HT1080 (cell line): ENCODE results near the gene INTS12. TPM values are rescaled to one million over a fixed set of nuclear protein-coding genes. Genes with fewer than 3 reads are reported as not detected.
"Not testable (repeated sequence)": the region's sequence is repeated elsewhere in the genome, so short reads cannot be mapped to it uniquely, and the experiment has no call there.

Experiments
- DNase-seq: peaks from one replicate; pipeline ENCODE4 v3.0.0-alpha.2; 2015; ENCODE audit warnings: low read depth
- polyA plus RNA-seq, 2 experiments: library from polyadenylated mRNA; depleted of rRNA; stranded (reverse); fragments of >200 nt; gene quantifications; 2 replicates each; pipeline ENCODE4 v1.2.3, GENCODE V29; 2015
- total RNA-seq: library from RNA; depleted of rRNA; stranded (reverse); fragments of >200 nt; shearing (Covaris generic); gene quantifications from 2 replicates; pipeline ENCODE4 v1.2.3, GENCODE V29; 2014; rRNA removed

Gene INTS12, protein sequence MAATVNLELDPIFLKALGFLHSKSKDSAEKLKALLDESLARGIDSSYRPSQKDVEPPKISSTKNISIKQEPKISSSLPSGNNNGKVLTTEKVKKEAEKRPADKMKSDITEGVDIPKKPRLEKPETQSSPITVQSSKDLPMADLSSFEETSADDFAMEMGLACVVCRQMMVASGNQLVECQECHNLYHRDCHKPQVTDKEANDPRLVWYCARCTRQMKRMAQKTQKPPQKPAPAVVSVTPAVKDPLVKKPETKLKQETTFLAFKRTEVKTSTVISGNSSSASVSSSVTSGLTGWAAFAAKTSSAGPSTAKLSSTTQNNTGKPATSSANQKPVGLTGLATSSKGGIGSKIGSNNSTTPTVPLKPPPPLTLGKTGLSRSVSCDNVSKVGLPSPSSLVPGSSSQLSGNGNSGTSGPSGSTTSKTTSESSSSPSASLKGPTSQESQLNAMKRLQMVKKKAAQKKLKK
- 21.2 and 25.1 TPM in 2 replicates for total RNA-seq
- polyA plus RNA-seq (2015; cell fraction: cytosol; rRNA removed), result 31.5 and 38.5 TPM in 2 replicates
- 60.9 and 65.5 TPM in 2 replicates for polyA plus RNA-seq (2015; cell fraction: nucleus; rRNA removed)

DNA sequence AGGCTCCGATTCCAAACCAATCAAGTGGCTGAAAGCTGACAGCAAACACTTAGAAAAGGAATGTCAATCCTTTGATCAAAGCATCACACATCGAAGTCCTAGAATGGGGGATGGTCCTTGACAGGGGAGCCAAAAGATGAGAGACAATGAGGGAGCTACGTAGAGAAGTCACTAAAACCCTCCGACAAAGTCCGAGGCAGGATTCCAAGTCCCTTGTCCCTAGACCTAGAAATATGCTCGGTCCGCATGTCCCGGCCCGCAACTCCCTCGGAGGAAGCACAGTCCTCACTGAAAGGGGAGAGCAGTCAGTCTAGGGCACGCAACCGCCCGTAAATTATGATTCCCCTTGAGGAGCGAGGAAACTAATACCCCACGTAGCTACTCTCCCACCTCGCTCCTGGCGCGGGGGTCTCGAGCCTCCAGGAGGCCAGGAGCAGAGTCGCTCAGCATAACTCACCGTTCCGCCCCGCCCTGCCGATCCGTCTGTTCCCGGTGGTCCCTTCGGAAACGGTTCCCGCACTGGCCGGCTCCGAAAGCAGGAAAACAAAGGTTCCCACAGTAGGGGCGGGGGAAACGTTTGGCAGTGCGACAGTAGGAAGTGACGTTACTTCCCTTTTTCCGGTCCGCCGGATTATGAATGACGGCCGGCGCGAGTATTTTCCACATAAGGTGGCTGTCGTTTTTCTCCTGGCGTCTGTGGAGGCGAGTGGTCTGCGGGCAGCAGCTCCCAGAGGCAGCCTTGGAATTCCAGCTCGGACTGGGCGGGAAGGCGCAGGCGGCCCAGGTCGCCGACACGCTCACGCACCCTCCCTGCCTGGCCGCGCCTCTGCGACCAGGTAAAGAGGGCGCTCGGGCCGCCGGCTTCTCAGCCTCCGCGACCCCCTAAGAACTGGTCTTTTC lies at the start of gene INTS12, which contains the start of gene GSTCD:
Gene INTS12 (minus strand): TSS at position 509 of the 900 bp plus-strand sequence. CDS start 8,684 bp downstream, outside the sequence.
Gene GSTCD (plus strand): TSS at position 604 of the 900 bp plus-strand sequence. CDS start 8,830 bp downstream, outside the sequence.
- peak; percentile 84 for DNase-seq

DNA sequence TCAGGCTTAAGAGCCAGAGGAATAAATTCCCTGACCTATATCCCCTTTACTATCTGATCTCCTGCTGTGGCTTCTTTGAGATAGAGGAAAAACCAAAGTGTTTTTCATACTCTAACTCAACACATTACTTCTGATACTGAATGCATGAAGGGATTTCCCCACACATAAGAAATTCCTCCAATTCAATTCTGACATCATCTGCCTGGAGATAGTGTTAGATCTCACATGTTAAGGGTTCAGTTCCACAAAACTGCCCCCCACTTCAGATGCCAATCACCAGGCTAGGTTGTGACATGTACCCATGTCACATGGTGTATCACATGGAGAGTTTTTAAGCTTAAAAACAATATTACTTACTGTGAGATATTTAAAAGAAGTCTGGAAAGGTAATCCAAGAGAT lies 46.9 kb upstream of the INTS12 start:
- no peak for DNase-seq

DNA sequence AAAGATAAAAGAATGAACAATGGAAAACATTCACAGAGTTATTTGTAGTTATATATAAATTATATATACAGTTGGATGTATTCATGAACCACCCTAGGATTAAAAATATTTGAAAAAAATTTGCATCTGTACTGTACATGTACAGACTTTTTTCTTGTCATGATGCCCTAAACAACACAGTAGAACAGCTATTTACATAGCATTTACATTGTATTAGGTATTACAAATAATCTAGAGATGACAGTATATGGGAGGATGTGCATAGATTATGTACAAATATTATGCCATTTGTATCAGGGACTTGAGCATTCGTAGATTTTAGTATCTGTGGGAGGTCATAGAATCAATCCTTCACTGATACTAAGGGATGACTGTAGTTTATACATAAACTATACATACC lies 44.9 kb upstream of the INTS12 start:
- DNase-seq, result no peak

DNA sequence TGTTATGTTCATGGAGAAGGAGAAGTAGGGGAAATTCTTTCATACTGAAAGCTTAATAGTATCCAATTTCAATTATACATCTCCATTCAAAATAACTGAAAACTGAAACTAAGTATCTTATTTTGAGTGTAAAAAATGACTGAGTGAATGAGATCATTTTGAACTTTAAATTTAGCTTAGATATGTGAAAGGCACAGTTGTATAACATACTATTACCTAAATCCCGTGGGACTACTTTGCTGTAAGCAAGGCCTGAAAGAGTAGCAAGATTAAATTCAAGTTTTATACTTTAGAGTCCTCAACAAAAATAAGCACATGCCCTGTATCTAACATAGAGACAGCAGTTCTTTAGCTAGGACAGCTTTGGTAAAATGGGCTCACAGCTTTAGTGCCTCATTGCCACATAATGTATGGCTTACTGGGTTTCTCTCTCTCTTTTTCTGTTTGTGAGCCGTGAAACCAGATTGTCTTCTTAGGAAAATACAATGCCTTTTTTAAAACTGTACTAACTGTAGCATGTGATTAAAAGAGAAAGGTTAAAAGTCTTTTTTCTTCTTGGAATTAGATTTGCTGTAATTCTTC lies 43.3 kb upstream of the INTS12 start:
- no peak for DNase-seq

DNA sequence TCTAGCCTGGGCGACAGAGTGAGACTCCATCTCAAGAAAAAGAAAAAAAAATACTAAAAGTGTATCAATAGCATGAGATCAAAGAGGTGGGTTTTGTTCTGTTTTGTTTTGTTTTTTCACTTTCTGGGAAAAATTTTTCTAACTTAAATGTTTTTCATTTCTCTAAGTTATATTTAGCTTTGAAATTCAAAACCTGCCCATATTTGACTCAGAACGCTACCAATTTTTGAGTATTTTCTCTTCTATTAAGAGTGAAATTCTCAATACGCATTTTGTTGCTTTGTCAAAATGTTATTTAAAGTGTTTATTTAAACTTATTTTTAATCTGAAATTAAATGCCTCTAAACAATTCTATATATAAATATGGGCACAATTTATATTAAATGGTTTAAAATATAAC lies 39.7 kb upstream of the INTS12 start:
- no peak for DNase-seq

DNA sequence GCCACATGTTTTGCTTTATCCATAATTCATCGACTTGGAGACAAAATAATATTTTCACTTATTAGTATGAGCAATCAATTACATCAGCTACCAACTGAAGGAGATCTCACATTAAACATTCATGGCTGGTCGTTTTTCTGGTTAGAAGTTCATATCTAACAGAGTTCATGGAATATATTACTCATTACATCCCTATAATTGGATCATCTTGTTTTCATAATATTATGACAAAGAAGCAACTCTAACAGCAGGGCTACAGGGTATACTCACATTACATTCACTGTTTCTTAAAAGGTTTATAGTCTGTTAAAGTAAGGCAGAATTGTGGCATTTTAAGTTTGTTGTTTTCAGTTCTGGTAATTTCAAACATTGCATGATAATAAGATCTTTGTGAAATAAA lies 33.1 kb upstream of the INTS12 start:
- DNase-seq, result no peak

DNA sequence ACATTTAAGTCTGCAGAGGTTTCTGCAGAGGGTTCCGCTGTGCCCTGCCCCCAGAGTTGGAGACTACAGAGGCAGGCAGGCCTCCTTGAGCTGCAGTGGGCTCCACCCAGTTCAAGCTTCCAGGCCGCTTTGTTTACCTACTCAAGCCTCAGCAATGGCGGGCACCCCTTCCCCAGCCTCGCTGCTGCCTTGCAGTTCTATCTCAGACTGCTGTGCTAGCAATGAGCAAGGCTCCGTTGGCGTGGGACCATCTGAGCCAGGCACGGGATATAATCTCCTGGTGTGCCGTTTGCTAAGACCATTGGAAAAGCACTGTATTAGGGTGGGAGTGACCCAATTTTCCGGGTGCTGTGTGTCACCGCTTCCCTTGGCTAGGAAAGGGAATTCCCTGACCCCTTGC lies 26.7 kb upstream of the INTS12 start:
- not testable (repeated sequence) for DNase-seq

DNA sequence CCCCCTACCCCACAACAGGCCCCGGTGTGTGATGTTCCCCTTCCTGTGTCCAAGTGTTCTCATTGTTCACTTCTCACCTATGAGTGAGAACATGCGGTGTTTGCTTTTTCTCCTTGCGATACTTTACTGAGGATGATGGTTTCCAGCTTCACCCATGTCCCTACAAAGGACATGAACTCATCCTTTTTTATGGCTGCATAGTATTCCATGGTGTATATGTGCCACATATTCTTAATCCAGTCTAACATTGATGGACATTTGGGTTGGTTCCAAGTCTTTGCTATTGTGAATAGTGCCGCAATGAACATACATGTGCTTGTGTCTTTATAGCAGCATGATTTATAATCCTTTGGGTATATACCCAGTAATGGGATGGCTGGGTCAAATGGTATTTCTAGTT lies 21.4 kb upstream of the INTS12 start:
- DNase-seq, result not testable (repeated sequence)

DNA sequence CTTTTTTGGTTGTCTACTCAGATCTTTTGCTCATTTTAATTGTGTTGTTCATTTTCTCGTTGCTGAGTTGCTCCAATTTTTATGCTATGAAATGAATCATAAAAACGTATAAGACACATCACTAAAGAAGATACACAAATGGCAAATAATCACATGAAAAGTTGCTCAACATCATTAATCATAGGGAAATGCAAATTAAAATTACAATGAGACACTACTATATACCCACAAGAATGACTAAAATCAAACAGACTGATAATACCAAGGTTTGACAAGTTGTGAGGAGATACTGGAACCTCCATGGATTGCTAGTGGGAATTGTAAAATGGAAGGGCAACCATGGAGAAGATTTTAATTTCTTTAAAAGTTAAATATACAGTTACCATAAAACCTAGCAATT lies 17.1 kb upstream of the INTS12 start:
- DNase-seq, result no peak

DNA sequence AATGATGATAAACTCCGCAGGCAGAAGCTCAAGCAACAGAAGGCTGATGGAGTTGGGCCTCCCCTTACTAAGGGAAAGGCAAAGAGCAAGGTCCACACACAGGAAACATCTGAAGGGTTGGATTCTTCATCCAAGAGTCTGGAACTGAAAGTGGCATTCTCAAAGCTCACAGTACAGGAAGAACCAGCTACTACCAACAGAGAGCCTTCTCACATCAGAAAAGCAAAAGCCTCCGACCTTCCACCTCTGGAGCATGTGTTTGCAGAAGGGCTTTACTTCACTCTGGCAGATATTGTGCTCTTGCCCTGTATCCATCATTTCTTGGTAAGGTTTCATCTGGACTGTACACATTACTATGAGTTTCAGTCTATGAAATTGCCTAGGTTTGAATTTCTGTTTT lies 10.7 kb upstream of the INTS12 start:
- no peak for DNase-seq

DNA sequence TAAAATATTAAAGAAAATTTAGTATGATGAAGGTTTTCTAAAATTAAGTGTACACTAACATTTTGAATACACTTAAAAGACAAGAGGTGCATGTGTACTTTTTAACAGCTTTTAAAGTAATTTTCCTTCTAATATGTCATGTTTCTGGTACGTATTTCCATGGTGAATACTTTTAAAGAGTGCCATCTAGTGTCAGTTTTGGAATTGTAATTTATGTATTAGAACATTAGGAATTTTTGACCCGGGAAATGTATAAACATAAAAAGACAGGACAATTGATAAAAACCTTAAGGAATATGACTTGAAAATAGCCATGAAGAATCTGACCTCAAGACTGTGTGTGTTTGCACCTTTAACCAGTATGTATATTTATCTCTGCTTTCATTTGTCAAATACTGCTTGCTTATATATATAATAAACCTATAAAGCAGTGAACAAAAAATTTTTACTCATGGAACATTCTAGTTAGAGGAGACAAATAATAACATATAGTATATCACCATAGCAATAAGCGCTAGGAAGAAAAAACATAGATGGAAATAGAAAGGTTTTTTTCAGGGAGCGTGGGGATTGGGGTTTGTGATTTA lies 7.3 kb upstream of the INTS12 start:
- DNase-seq, result peak; percentile 26

DNA sequence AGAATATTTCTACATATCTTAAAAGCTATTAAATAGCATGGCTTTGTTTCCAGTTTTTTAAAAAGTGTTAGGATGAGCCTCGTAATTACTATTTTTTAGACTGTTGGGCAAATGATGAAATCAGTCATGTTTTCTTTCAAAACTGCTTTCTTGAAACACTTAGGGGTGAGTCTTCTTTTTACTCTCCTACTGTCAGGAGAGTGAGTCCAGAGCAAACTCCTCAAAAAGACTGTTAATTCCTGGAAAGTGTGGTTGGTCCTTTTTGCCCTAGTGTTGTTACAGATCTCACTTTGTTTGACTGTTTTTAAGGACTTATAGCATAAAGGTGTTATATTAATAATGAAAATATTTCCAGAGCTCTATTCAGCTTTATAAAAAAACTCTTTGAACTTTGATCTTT lies 6.4 kb upstream of the INTS12 start:
- DNase-seq, result no peak

DNA sequence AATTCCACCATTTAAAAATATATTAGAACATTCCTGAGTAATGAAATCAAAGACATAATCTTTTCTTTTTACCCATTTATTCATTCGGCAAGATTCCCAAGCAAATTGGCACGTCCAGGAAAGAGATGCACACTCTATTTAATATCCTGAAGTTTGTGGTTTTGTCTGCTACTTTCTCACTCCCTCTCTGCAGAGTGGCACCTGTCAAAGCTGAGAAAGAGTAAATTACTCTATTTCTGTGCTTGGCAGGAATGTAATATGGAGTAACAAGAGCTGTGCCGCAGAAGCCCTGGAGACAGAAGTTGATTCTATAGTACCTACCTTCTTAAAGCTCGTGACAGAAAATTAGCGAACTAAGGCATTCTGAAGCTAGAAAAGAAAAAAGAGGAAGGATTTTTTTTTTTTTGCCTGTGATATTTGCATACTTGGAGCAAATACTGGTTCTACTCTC lies 5.6 kb upstream of the INTS12 start:
- DNase-seq, result no peak

DNA sequence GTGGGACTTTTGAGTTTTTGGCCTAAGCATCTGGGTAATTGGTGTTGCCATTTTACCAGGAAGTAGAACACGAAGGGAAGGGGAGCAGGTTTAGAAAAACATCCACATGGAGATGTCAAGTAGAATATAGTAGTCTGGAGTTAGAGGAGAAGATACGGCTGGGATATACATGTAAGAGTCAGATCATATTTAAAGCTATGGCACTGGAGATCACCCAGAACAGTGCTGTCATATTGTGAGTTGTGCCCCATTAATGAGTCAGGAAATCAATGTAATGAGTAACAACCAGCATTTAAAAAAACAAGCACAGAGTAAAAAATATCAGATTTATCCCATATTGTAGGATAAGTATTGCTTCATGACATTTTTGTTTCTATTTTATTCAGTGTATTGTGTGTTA lies 4.3 kb upstream of the INTS12 start:
- no peak for DNase-seq

DNA sequence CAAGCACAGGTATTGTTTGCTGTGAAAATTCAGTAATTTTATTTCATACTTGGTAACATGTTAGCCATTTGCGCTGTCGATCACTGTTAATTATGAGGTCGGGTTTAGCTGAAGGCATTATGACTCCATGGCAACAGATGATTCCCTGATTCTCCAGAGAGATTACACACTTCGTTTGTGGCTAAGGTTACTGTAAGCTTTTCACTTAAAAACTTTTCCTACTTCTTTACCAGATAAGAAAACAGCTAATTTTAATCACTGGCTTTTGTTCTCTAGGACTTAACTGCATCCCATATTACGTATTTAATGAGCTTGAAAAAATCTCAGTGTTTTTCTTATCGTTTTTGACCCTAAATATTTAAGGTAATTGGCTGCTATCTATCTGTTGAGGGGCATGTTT lies 2.2 kb upstream of the INTS12 start:
- DNase-seq, result no peak

DNA sequence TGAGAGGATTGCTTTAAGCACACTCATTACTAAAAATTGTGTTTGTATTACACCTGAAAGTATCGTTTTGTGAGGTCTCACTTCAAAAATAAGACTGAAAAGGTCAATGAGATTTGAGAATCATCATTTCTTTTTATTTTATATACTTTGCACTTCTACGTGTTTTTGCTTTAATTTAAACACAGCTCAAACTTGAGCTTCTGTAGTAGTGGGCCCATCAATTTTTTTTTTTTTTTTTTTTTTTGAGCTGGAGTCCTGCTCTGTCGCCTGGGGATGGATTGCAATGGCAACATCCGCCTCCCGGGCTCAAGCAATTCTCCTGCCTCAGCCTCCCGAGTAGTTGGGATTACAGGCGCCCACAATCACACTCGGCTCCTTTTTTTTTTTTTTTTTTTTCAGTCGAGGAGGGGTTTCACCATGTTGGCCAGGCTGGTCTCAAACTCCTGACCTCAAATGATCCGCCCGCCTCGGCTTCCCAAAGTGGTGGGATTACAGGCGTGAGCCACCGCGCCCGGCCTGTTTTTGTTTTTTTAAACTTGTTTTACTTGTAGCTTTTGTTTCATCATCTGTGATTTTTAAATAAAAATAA lies 1.6 kb upstream of the INTS12 start:
- DNase-seq, result no peak

DNA sequence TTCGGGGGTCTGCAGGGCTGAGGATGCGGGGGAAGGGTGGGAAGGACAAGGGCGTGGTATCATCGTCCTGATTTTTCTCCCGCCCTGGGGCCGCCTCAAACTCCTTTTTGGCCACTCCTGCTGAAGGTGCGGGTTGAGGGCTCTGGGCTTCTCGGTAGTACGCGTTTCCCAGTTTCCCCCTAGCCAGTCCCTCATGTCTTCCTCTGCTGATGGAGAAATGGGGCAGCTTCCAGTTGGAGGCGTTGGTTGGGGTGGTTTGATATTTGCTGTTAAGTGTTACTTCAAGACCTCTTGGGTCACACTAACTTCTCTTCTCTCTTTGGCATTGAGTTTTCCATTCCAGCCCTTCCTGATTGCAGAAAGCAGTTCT lies 577 bp upstream of the INTS12 start:
- DNase-seq, result no peak

DNA sequence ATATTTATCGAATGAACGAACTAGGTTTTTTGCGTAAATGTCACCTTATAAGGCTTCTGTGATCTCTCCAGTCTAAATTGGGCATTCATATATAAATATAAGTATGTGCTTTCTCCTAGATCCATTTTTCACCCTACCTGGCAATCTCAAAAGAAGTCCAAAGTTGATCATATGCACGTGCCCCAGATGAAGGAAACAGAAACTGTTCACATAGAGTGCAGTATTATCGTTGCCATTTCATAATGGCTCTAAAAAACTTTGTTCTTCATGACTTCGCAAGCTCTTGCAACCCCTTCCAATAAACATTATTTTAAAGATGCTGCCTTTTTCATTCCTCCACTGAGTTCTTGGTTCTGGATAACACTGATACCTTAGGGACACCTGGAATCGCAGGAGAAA lies 708 bp downstream of the INTS12 start:
- DNase-seq, result no peak

DNA sequence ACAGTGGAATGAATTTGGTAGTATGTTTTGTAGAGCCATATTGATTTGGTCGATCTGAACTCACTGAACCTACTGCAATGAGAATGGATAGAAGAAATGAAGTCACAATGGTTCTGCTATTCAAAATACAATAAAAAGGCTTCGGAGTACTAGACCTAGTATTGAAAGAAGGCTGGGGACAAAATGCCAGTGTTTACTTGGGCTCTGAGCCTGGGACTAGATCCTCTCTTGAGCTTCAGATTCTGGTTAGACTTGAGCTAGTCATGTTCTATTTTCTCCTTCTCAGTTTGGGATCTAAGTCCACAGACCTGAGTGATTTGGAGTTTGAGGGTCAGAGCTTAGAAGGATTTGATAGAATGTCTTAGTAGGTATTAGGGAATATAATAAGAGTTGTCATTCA lies 9.9 kb downstream of the INTS12 start:
- no peak for DNase-seq

DNA sequence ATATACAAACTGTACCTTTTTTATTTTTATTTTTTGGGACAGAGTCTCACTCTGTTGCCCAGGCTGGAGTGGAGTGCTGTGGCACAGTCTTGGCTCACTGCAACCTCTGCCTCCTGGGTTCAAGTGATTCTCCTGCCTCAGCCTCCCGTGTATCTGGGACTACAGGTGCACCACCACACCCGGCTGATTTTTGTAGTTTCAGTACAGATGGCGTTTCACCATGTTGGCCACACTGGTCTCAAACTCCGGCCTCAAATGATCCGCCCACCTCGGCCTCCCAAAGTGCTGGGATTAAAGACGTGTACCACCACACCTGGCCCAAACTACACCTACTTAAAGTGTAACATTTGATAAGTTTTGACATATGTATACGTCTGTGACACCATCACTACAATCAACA lies 12.7 kb downstream of the INTS12 start:
- not testable (repeated sequence) for DNase-seq

DNA sequence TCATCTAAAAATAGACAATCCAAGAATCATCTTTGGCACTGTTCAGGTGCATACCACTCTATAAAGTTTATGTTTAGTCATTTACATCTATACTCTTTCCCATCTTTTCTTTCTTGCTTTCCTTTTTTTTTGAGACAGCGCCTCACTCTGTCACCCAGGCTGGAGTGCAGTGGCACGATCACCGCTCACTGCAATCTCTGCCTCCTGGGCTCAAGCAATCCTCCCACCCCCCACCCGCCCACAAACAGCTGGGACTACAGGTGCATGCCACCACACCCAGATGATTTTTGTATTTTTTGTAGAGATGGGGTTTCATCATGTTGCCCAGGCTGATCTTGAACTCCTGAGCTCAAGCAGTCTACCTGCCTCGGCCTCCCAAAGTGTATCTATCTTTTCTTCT lies 13.7 kb downstream of the INTS12 start:
- DNase-seq, result not testable (repeated sequence)
